Prostate gland (tissue), 2 donors: ENCODE measurements around the gene TTC23. TPM values are rescaled to one million over a fixed set of nuclear protein-coding genes. Genes with fewer than 3 reads are reported as not detected.

ENCODE experiments used
- DNase-seq: peaks from one replicate; pipeline ENCODE4 v3.0.0-alpha.2; 2019; ENCODE audit warnings: low spot score
- H3K27ac ChIP-seq, 2 donors: fragments of 200-600 bp; sonication (generic); 2 replicates each; pipeline ENCODE4 v1.5.1; 2017 to 2019
- H3K27me3 ChIP-seq: fragments of 200-600 bp; sonication (generic); replicated peaks from 2 replicates; pipeline ENCODE4 v1.5.1; 2019; ENCODE audit not compliant: insufficient read depth
- H3K36me3 ChIP-seq, 2 donors: fragments of 200-600 bp; sonication (generic); 1 replicate in 1 of 2; 2 replicates in 1 of 2; pipeline versions ENCODE4 v1.5.1 to v1.8.1; 2017 to 2019
- H3K4me1 ChIP-seq: fragments of 200-600 bp; sonication (generic); replicated peaks from 2 replicates; pipeline ENCODE4 v1.5.1; 2019
- H3K4me3 ChIP-seq, 2 donors: fragments of 200-600 bp; sonication (generic); 2 replicates each; pipeline ENCODE4 v1.5.1; 2017 to 2019
- H3K9me3 ChIP-seq: fragments of 200-600 bp; sonication (generic); 2 replicates; pipeline ENCODE4 v1.5.1; 2017
- POLR2A ChIP-seq: fragments of 450-650 bp; IDR thresholded peaks from one replicate; pipeline ENCODE4 v1.6.1; 2016; ENCODE audit warnings: antibody characterized with exemption, mild to moderate bottlenecking
- POLR2AphosphoS5 ChIP-seq: sonication (generic); formaldehyde crosslinking; IDR thresholded peaks from one replicate; pipeline ENCODE4 v1.6.1; 2017; ENCODE audit warnings: antibody characterized with exemption
- WGBS: methylation state at CpG from one replicate; pipeline ENCODE4 v1.1.5; 2018; 5-methylcytosine and 5-hydroxymethylcytosine counted together
- intact Hi-C: fragments of 100-400 bp; cut with DNase I; formaldehyde crosslinking; loops from one replicate; pipeline ENCODE4 v1.14.2; 2022
- total RNA-seq, 2 donors: library from RNA; depleted of rRNA; stranded (reverse); fragments of >200 nt; gene quantifications; one replicate each; pipeline ENCODE4 v1.1.0, GENCODE V29; 2016
- TF ChIP-seq, protein P1 (sequence below), 4 experiments: fragments of 200-600 bp in 2 of 4; fragments of 450-650 bp in 2 of 4; sonication (generic) in 2 of 4; IDR thresholded peaks; 1 replicate in 3 of 4; 2 replicates in 1 of 4; pipeline ENCODE4 v1.5.1; 2016 to 2019; ENCODE audit warnings: antibody characterized with exemption in 4 of 4, mild to moderate bottlenecking in 2 of 4, moderate library complexity in 2 of 4

TTC23 gene
- total RNA-seq, 2 donors from 2014 or later, result 18.1 to 39.5 TPM

DNA sequence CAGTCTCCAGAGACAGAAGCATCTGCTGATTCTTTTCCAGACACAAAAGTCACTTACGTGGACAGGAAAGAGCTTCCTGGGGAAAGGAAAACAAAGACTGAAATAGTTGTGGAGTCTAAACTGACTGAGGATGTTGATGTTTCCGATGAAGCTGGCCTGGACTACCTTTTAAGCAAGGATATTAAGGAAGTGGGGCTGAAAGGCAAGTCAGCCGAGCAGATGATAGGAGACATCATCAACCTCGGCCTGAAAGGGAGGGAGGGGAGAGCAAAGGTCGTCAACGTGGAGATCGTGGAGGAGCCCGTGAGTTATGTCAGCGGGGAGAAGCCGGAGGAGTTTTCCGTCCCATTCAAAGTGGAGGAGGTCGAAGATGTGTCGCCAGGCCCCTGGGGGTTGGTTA lies 119.1 kb downstream of the TTC23 start:
- DNase-seq, result no peak
- Histone ChIP-seq H3K36me3 (no peaks in the 10 kb centered on the region), H3K9me3 (no peaks in the 10 kb centered on the region), H3K4me1 (no peaks in the 10 kb centered on the region), H3K4me3 (no peak overlapping the region), H3K27me3 (no peaks in the 10 kb centered on the region), H3K27ac (no peak overlapping the region)
- WGBS, result 80% methylated on average over 13 of the region's 13 CpGs
- TF ChIP-seq POLR2AphosphoS5 (no peak), POLR2A (no peak)
- TF ChIP-seq, protein P1, sequence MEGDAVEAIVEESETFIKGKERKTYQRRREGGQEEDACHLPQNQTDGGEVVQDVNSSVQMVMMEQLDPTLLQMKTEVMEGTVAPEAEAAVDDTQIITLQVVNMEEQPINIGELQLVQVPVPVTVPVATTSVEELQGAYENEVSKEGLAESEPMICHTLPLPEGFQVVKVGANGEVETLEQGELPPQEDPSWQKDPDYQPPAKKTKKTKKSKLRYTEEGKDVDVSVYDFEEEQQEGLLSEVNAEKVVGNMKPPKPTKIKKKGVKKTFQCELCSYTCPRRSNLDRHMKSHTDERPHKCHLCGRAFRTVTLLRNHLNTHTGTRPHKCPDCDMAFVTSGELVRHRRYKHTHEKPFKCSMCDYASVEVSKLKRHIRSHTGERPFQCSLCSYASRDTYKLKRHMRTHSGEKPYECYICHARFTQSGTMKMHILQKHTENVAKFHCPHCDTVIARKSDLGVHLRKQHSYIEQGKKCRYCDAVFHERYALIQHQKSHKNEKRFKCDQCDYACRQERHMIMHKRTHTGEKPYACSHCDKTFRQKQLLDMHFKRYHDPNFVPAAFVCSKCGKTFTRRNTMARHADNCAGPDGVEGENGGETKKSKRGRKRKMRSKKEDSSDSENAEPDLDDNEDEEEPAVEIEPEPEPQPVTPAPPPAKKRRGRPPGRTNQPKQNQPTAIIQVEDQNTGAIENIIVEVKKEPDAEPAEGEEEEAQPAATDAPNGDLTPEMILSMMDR (IDR thresholded peaks at IDR 0.05), result no peak
- intact Hi-C loops, result no loop called here

DNA sequence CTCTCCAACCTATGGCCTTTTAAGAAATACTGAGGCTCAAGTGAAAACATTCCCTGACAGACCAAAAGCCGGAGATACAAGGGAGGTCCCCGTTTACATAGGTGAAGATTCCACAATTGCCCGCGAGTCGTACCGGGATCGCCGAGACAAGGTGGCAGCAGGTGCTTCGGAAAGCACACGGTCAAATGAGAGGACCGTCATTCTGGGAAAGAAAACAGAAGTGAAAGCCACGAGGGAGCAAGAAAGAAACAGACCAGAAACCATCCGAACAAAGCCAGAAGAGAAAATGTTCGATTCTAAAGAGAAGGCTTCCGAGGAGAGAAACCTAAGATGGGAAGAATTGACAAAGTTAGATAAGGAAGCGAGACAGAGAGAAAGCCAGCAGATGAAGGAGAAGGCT lies 119.7 kb downstream of the TTC23 start:
- 81% methylated on average over 16 of the region's 16 CpGs for WGBS
- no peaks in the 10 kb centered on the region for H3K4me1 ChIP-seq
- TF ChIP-seq POLR2A (no peak), POLR2AphosphoS5 (no peak)
- TF ChIP-seq, protein P1 (IDR thresholded peaks at IDR 0.05), result no peak
- no peaks in the 10 kb centered on the region for H3K36me3 ChIP-seq
- no peak for DNase-seq
- no peak overlapping the region for H3K27ac ChIP-seq
- intact Hi-C loops, result no loop called here
- H3K4me3 ChIP-seq, result no peak overlapping the region
- no peaks in the 10 kb centered on the region for H3K9me3 ChIP-seq
- H3K27me3 ChIP-seq, result no peaks in the 10 kb centered on the region

DNA sequence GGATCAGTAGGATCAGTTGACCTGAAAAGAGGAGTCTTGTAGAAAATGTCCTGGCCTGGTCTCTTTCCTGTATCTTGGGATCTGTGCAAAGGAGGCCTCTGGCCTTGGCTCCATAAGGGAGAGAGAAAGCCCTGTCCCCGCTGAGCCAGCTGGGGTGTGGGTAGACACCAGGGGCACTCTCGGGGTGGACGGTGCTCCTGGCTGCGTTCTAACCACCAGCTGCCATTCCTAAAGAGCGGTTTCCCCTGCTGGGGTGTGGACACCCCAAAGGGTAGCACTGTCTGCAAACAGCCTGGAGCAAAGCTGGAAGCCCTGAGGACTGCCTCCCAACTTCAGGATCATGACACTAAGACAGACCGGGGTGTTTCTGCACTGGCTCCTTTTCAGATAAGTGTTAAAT lies 121.0 kb downstream of the TTC23 start:
- Histone ChIP-seq H3K9me3 (no peaks in the 10 kb centered on the region), H3K36me3 (no peaks in the 10 kb centered on the region), H3K27ac (no peak overlapping the region), H3K4me3 (no peak overlapping the region), H3K4me1 (peaks cover 7% of the 10 kb centered on the region), H3K27me3 (no peaks in the 10 kb centered on the region)
- 81% methylated on average over 6 of the region's 6 CpGs for WGBS
- intact Hi-C loops, result no loop called here
- TF ChIP-seq POLR2AphosphoS5 (no peak), POLR2A (no peak)
- TF ChIP-seq, protein P1 (IDR thresholded peaks at IDR 0.05), result no peak
- DNase-seq, result no peak

- peaks cover 7% of the 10 kb centered on the region for H3K4me1 ChIP-seq
- no peak overlapping the region for H3K27ac ChIP-seq
- H3K4me3 ChIP-seq, result no peak overlapping the region
- TF ChIP-seq, protein P1 (IDR thresholded peaks at IDR 0.05), result no peak
- no peak for TF ChIP-seq POLR2AphosphoS5
- TF ChIP-seq POLR2A, result no peak
- intact Hi-C loops, result no loop called here
- H3K9me3 ChIP-seq, result no peaks in the 10 kb centered on the region
- no peaks in the 10 kb centered on the region for H3K27me3 ChIP-seq
- H3K36me3 ChIP-seq, result no peaks in the 10 kb centered on the region
- 94% methylated on average over 3 of the region's 3 CpGs for WGBS
- no peak for DNase-seq
Observed at GRCh38 chr15:99127773-99128172, 121.6 kb downstream of the TTC23 start.

DNA sequence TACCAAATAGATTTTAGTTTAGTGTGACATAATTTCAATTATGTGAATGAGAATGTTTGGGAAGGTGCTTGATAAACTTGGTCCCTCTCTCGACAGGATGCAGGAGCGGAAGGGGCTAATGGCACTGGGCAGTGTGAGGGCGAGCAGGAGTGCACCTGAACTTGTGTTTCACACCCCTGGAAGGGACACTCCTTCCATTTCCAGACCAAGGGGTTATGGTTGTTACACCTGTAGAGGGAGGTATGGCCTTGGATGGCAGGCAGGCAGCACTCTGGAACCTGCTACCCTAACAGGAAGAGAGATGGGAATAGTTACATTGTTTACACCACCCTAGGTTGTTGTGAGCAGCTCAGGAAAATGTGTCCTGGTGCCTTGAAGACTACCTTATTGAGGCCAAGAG lies 122.5 kb downstream of the TTC23 start:
- 97% methylated on average over 3 of the region's 3 CpGs for whole genome bisulfite sequencing
- no peak for TF ChIP-seq POLR2AphosphoS5
- TF ChIP-seq POLR2A, result no peak
- TF ChIP-seq, protein P1 (IDR thresholded peaks at IDR 0.05), result no peak
- no peak overlapping the region for H3K27ac ChIP-seq
- H3K27me3 ChIP-seq, result no peaks in the 10 kb centered on the region
- no peak for DNase-seq
- peaks cover 7% of the 10 kb centered on the region for H3K4me1 ChIP-seq
- no peaks in the 10 kb centered on the region for H3K9me3 ChIP-seq
- no peaks in the 10 kb centered on the region for H3K36me3 ChIP-seq
- intact Hi-C loops, result no loop called here
- H3K4me3 ChIP-seq, result no peak overlapping the region
